ENCODE measurements around the gene PRR7. TPM values are rescaled to one million over a fixed set of nuclear protein-coding genes. Genes with fewer than 3 reads are reported as not detected.

The PRR7 gene
- total and polyA plus RNA-seq, 2 of the 13 experiments (the other 11 are each of a cell fraction or from before 2014, with no cell fraction given), result 4.8 to 5.0 TPM

- BruUV-seq (replicated peaks), result no TSS peak
- intact Hi-C loops (cut with micrococcal nuclease; ENCODE audit: unreplicated experiment), result no loop called here
Measured at GRCh38 chr5:177428574-177429217, 17.9 kb upstream of the PRR7 start.

More at GRCh38 chr5:177428574-177429217, 17.9 kb upstream of the PRR7 start:
- Histone ChIP-seq H3K27ac (ENCODE audit: extremely low read length, insufficient read depth, low read length) (no peak overlapping the region), H3K9ac (ENCODE audit: insufficient read depth, low read depth, low read length) (no peak overlapping the region), H2AFZ (ENCODE audit: low read length) (no peak overlapping the region), H3K36me3 (replicated peaks in 1 of 2; ENCODE audit: control insufficient read depth in 1 of 2, insufficient read depth in 2 of 2, low read length in 2 of 2) (peaks cover 9 to 17% of the 10 kb centered on the region in 2 experiments; a peak in 3 of 5 replicates), H3K9me3 (ENCODE audit: low read length) (no peaks in the 10 kb centered on the region), H3K4me3 (replicated peaks in 1 of 3; ENCODE audit: insufficient read depth in 1 of 3, low read depth in 2 of 3, low read length in 3 of 3) (no peak overlapping the region), H3K79me2 (ENCODE audit: insufficient read depth, low read length) (peaks cover 14% of the 10 kb centered on the region), H3K27me3 (ENCODE audit: control insufficient read depth in 1 of 2, insufficient read depth in 2 of 2, low read length in 2 of 2) (peaks cover 0 to 9% of the 10 kb centered on the region in 2 experiments; a peak in 1 of 5 replicates), H3K4me1 (ENCODE audit: insufficient read depth, low read length) (peaks cover 43% of the 10 kb centered on the region), H4K20me1 (ENCODE audit: insufficient read depth, low read length) (no peaks in the 10 kb centered on the region), H3K4me2 (ENCODE audit: low read depth, low read length) (peak overlapping the region; percentile 95; the same call in 1 of the 2 replicates)
- WGBS (ENCODE audit: low lambda C conversion rate), result 94% methylated on average over 8 of the region's 10 CpGs
- ChIA-PET CTCF (ENCODE audit: low intra/inter-chr PET ratio, low total read pairs) (no interaction called here), POLR2A (interaction anchor here (0.7 to 1.3 kb wide), 3 partner anchors 14 to 119 kb away, joined by 3 to 4 read pairs (median 4); no protein-coding TSS in a partner anchor)
- in situ Hi-C loops (cut with HindIII; ENCODE audit: extremely low pct_ligation_motif_present, low pct_unique_long_range_greater_than_20kb), result no loop called here
- TF ChIP-seq ZNF75D (CRISPR knock-in tag; IDR thresholded peaks at IDR 0.05; ENCODE audit: borderline replicate concordance) (0 out of 2 replicates have a peak, but pooled peaks have one; percentile 21), FOSL2 (CRISPR knock-in tag; IDR thresholded peaks at IDR 0.05) (no peak), NKX3-1 (CRISPR knock-in tag; IDR thresholded peaks at IDR 0.05) (no peak), MBNL3 (CRISPR knock-in tag; conservative IDR thresholded peaks at IDR 0.05) (no peak), POLR2G (IDR thresholded peaks at IDR 0.05; ENCODE audit: low read depth, low read length) (peak; percentile 16), ZNF597 (CRISPR knock-in tag; IDR thresholded peaks at IDR 0.05) (no peak)
- no peak for FAIRE-seq
- no peak for ATAC-seq
- no peak for DNase-seq (ENCODE audit: low spot score)

Data from HepG2 (cell line).